Peyer's patch (tissue), 4 donors: ENCODE measurements around the gene MLLT1. TPM values are rescaled to one million over a fixed set of nuclear protein-coding genes. Genes with fewer than 3 reads are reported as not detected.

Experiments
- DNase-seq, 3 donors: peaks; one replicate each; pipeline ENCODE4 v3.0.0-alpha.2; 2017 to 2019
- H3K27ac ChIP-seq, 4 donors: fragments of 200-600 bp; sonication (generic); one replicate each; pipeline ENCODE4 v1.5.1; 2016 to 2019
- H3K27me3 ChIP-seq, 2 donors: fragments of 200-600 bp; sonication (generic); one replicate each; pipeline ENCODE4 v1.5.1; 2019
- H3K36me3 ChIP-seq, 3 donors: fragments of 200-600 bp; sonication (generic); one replicate each; pipeline ENCODE4 v1.5.1; 2016 to 2019
- H3K4me1 ChIP-seq, 4 donors: fragments of 200-600 bp; sonication (generic); one replicate each; pipeline ENCODE4 v1.5.1; 2016 to 2019
- H3K4me3 ChIP-seq, 4 donors: fragments of 200-600 bp; sonication (generic); 1 replicate in 3 of 4; 2 replicates in 1 of 4; pipeline ENCODE4 v1.5.1; 2016 to 2019; ENCODE audit warnings: mild to moderate bottlenecking in 1 of 4
- H3K9me3 ChIP-seq, 4 donors: fragments of 200-600 bp; sonication (generic); one replicate each; pipeline ENCODE4 v1.5.1; 2016 to 2019; ENCODE audit warnings: mild to moderate bottlenecking in 1 of 4
- POLR2A ChIP-seq, 2 donors: fragments of 450-650 bp; IDR thresholded peaks; one replicate each; pipeline ENCODE4 v1.5.1; 2017; ENCODE audit warnings: antibody characterized with exemption in 2 of 2, mild to moderate bottlenecking in 2 of 2, moderate library complexity in 2 of 2
- total RNA-seq, 4 donors: library from RNA; depleted of rRNA; stranded (reverse); fragments of >200 nt; gene quantifications; one replicate each; pipeline ENCODE4 v1.1.0, GENCODE V29; 2016
- TF ChIP-seq, protein P1 (sequence below), 6 experiments: fragments of 450-650 bp in 4 of 6; fragments of 200-600 bp in 2 of 6; sonication (generic) in 1 of 6; IDR thresholded peaks; one replicate each; pipeline ENCODE4 v1.5.1; 2017 to 2019; ENCODE audit warnings: antibody characterized with exemption in 6 of 6, mild to moderate bottlenecking in 3 of 6, moderate library complexity in 1 of 6

Gene MLLT1
- total RNA-seq, 4 donors from 2014 or later = 9.5 to 24.8 (median 19.3) TPM

DNA sequence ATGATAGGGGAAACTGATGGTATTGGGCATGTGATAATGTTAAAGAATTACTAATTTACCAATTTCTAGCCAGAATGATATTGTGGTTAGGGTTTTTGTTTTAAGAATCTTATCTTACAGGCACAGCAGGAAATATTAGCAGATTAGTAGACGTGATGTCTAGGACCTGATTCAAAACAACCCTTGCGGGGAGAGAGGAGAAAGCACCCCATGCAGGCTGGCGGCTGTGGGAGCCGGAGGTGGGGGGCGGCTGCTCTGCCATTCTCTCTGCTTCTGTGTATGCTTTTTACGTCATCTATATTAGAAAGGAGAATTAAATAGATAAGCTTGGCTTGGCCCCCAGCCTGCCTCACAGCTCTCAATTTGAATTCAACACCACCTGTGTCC, 41.5 kb downstream of the MLLT1 start:
- peaks cover 0 to 38% (median 0%) of the 10 kb centered on the region in 4 donors for H3K4me1 ChIP-seq
- peaks cover 0 to 4% (median 0%) of the 10 kb centered on the region in 3 donors for H3K36me3 ChIP-seq
- TF ChIP-seq, protein P1, sequence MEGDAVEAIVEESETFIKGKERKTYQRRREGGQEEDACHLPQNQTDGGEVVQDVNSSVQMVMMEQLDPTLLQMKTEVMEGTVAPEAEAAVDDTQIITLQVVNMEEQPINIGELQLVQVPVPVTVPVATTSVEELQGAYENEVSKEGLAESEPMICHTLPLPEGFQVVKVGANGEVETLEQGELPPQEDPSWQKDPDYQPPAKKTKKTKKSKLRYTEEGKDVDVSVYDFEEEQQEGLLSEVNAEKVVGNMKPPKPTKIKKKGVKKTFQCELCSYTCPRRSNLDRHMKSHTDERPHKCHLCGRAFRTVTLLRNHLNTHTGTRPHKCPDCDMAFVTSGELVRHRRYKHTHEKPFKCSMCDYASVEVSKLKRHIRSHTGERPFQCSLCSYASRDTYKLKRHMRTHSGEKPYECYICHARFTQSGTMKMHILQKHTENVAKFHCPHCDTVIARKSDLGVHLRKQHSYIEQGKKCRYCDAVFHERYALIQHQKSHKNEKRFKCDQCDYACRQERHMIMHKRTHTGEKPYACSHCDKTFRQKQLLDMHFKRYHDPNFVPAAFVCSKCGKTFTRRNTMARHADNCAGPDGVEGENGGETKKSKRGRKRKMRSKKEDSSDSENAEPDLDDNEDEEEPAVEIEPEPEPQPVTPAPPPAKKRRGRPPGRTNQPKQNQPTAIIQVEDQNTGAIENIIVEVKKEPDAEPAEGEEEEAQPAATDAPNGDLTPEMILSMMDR (IDR thresholded peaks at IDR 0.05) = no peak
- no peak for TF ChIP-seq POLR2A (IDR thresholded peaks at IDR 0.05)
- peak overlapping the region in 3 of 4 donors; percentile 35 to 71 (median 38) for H3K27ac ChIP-seq
- DNase-seq = no peak
- no peak overlapping the region for H3K4me3 ChIP-seq
- no peaks in the 10 kb centered on the region for H3K9me3 ChIP-seq
- no peaks in the 10 kb centered on the region for H3K27me3 ChIP-seq

DNA sequence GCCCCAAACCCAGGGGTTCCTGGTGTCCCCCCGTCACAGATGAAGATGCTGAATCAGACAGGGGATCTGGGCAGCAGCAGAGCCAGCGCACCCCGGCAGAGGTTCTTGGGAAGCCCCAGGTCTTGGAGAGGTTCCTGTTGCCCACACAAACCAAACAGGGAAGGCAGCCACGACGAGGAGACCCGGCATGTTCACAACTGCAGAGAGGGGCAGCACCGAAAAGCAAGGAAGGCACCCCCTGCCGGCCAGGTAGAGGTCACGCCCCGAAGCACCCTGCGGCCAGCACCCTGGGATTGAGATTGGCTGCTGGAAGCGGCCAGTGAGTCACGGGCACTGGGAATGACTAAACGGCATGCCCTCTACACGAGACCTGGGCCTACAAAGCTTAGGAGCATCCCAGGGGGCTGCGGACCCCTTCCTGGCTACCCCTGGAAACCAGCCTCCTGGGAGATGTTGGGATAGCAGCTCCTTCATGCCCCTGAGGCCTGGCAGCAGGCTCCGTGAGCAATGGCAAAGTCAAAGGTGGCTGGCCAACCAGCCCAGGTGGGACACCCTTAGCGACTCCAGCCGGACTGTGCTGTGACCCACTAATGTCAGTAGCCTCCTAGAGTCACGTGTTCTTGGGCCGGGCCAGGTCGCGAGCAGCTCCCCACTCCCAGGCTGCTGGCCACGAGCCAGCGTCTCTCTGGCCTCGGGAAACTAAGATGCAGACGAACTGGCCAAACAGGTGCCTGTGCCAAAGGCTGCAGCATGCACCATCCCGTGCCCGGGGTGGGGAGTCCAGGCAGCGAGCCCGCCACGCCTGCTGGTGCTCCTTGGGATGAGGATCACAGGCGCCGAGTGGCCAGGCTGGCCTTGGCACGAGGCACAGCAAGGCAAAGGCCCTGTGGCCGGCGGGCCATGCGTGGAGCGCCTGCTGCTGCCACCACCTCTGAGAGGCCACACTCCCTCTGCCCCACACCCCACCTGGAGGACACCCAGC, 43.2 kb downstream of the MLLT1 start:
- peak in 1 of 3 donors; percentile 51 for DNase-seq
- Histone ChIP-seq H3K36me3 (no peaks in the 10 kb centered on the region), H3K4me1 (peaks cover 0 to 39% (median 0%) of the 10 kb centered on the region in 4 donors), H3K27me3 (no peaks in the 10 kb centered on the region), H3K9me3 (no peaks in the 10 kb centered on the region), H3K27ac (no peak overlapping the region), H3K4me3 (no peak overlapping the region)
- TF ChIP-seq, protein P1 (IDR thresholded peaks at IDR 0.05) = no peak

DNA sequence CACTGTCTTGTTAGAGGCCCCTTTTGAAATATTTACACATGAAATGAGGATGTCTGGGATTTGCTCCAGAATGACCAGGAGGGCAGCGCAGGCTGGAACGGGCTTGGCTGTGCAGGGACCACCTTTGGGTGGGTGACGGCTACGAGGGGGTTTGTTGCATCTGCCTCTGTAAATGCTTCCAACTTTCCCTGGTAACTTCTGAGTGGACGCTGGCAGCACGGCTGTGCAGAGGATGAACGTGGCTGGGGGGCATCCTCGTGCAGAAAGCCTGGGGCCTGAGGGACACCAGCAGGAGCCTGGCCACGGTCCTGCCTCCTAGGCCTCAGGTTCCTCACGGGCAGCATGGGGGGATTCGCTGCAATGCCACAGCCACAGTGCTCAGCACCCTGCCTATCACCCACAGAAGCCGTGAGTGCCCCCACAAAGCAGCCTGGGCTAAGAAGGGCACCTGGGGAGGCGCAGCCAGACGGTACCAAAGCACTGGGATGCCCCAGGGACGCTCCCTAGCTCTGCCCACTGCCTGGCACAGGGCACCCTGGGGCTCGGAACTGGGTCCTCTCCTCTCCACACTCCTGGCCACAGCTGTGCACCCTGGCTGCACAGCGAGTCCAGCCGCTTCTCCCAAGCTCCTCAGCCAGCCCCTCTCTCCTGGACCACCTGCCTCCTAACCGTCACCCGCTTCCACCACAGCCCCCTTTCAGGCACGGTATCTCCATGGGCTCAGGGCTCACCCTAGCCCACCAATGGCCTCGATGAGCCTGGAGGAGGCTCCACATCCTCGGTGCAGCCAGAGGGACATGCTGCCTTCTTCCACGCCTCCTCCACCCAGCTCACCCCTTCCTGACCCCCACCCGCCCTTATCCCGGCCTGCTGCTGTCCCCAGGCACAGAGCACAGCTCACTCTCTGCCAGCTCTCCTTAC, 44.5 kb downstream of the MLLT1 start:
- no peaks in the 10 kb centered on the region for H3K27me3 ChIP-seq
- H3K27ac ChIP-seq = no peak overlapping the region
- DNase-seq = peak in 1 of 3 donors; percentile 45
- no peaks in the 10 kb centered on the region for H3K9me3 ChIP-seq
- H3K4me3 ChIP-seq = no peak overlapping the region
- TF ChIP-seq POLR2A (IDR thresholded peaks at IDR 0.05) = no peak
- TF ChIP-seq, protein P1 (IDR thresholded peaks at IDR 0.05) = no peak
- peaks cover 0 to 39% (median 0%) of the 10 kb centered on the region in 4 donors for H3K4me1 ChIP-seq
- H3K36me3 ChIP-seq = peaks cover 0 to 2% (median 0%) of the 10 kb centered on the region in 3 donors

DNA sequence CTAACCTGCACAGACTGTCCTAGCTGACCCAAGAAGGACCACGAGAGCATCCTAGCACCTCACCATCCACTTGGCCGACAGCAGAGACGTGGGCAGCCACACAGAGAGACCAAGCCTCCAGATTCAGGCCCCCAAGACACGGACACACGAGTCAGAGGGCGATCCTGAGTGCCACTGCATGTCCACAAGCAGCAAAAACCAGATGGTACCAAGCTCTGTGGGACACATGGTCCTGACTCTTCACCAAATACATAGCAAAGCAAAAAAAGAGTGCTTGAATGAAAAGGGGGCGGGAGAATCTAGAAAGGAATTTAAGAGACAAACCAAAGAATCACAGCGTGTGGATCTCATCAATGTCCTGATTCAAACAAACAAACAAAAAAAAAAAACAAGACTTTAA, 45.2 kb downstream of the MLLT1 start:
- peak overlapping the region in 2 of 4 donors; percentile 39 to 67 for H3K27ac ChIP-seq
- H3K36me3 ChIP-seq = peaks cover 0 to 8% (median 0%) of the 10 kb centered on the region in 3 donors
- peaks cover 0 to 39% (median 0%) of the 10 kb centered on the region in 4 donors for H3K4me1 ChIP-seq
- no peaks in the 10 kb centered on the region for H3K9me3 ChIP-seq
- no peak overlapping the region for H3K4me3 ChIP-seq
- DNase-seq = no peak
- H3K27me3 ChIP-seq = no peaks in the 10 kb centered on the region
- TF ChIP-seq POLR2A (IDR thresholded peaks at IDR 0.05) = no peak
- TF ChIP-seq, protein P1 (IDR thresholded peaks at IDR 0.05) = no peak

DNA sequence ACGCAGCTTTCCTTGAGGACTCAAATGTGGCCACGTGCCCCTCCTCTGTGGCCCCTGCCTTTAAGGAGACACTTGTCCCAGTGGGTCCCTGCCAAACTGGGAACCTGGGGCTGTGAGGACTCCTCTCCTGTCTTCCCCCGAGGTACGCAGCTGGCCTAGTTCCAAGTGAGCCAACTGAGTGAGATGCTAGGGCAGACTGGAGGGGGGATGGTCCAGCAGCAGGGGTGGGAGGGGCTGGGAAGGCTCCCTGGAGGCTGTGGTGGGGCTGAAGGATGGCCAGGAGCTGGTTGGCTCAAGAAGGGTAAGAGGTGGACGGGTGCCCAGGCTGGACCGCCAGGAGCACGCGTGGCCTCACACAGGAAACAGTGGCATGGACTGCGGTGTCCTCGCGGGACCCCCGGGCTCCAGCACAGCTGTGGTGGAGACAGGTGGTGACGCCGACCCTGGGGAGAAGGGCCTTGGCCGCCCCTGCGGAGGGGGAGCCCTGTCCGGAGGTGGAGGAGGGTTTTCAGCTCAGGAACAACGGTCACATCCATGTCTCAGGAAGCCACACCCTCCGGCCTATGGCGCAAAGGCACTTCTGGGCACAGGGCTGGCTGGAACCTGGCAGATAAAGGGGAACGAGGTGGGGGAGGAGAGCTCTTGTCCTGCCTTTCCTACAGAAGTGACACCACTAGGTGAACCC, 45.8 kb downstream of the MLLT1 start:
- Histone ChIP-seq H3K36me3 (peaks cover 0 to 8% (median 0%) of the 10 kb centered on the region in 3 donors), H3K27me3 (no peaks in the 10 kb centered on the region), H3K9me3 (no peaks in the 10 kb centered on the region), H3K27ac (peak overlapping the region in 2 of 4 donors; percentile 39 to 67), H3K4me3 (no peak overlapping the region), H3K4me1 (peaks cover 0 to 39% (median 0%) of the 10 kb centered on the region in 4 donors)
- peak in 1 of 3 donors; percentile 47 for DNase-seq
- TF ChIP-seq, protein P1 (IDR thresholded peaks at IDR 0.05) = no peak
- no peak for TF ChIP-seq POLR2A (IDR thresholded peaks at IDR 0.05)
